WTC11 (cell line): ENCODE results near the gene COL9A1.

ENCODE experiments used
- ATF1 ChIP-seq: sonication (generic); formaldehyde crosslinking; IDR thresholded peaks from 2 replicates; pipeline ENCODE4 v1.8.1; 2023; ENCODE audit warnings: mild to moderate bottlenecking, moderate library complexity, missing genetic modification reagents
- CBFB ChIP-seq: sonication (generic); formaldehyde crosslinking; IDR thresholded peaks from 2 replicates; pipeline ENCODE4 v1.8.1; 2022; ENCODE audit warnings: mild to moderate bottlenecking, low read depth, missing genetic modification reagents
- CTCF ChIP-seq: fragments of 200-600 bp; IDR thresholded peaks from 2 replicates; pipeline ENCODE4 v1.8.0; 2022; ENCODE audit warnings: antibody characterized with exemption
- E2F5 ChIP-seq: sonication (generic); formaldehyde crosslinking; IDR thresholded peaks from 2 replicates; pipeline ENCODE4 v1.8.1; 2022; ENCODE audit warnings: mild to moderate bottlenecking, moderate library complexity, missing genetic modification reagents
- FOXJ3 ChIP-seq: sonication (generic); formaldehyde crosslinking; IDR thresholded peaks from 2 replicates; pipeline ENCODE4 v1.9.0; 2021; ENCODE audit warnings: missing genetic modification reagents, mild to moderate bottlenecking, borderline replicate concordance
- GTF2I ChIP-seq: fragments of 250-450 bp; sonication (Bioruptor Pico); conservative IDR thresholded peaks from 2 replicates; pipeline ENCODE4 v1.4.0; 2021; ENCODE audit warnings: mild to moderate bottlenecking
- JUN ChIP-seq: sonication (generic); formaldehyde crosslinking; IDR thresholded peaks from 2 replicates; pipeline ENCODE4 v1.8.0; 2023; ENCODE audit warnings: mild to moderate bottlenecking, missing genetic modification reagents
- MAX ChIP-seq: sonication (generic); formaldehyde crosslinking; IDR thresholded peaks from 2 replicates; pipeline ENCODE4 v1.8.0; 2022; ENCODE audit warnings: mild to moderate bottlenecking, missing genetic modification reagents
- NR3C1 ChIP-seq: sonication (generic); formaldehyde crosslinking; conservative IDR thresholded peaks from 2 replicates; pipeline ENCODE4 v1.8.1; 2023; ENCODE audit warnings: low read depth, mild to moderate bottlenecking, missing genetic modification reagents
- PRDM15 ChIP-seq: sonication (generic); formaldehyde crosslinking; IDR thresholded peaks from 2 replicates; pipeline ENCODE4 v1.8.0; 2022; ENCODE audit warnings: missing genetic modification reagents
- USF2 ChIP-seq: sonication (generic); formaldehyde crosslinking; IDR thresholded peaks from 2 replicates; pipeline ENCODE4 v1.8.1; 2023; ENCODE audit warnings: mild to moderate bottlenecking, missing genetic modification reagents, moderate library complexity
- ZNF232 ChIP-seq: sonication (generic); formaldehyde crosslinking; IDR thresholded peaks from 2 replicates; pipeline ENCODE4 v1.8.0; 2022; ENCODE audit warnings: mild to moderate bottlenecking, missing genetic modification reagents

DNA sequence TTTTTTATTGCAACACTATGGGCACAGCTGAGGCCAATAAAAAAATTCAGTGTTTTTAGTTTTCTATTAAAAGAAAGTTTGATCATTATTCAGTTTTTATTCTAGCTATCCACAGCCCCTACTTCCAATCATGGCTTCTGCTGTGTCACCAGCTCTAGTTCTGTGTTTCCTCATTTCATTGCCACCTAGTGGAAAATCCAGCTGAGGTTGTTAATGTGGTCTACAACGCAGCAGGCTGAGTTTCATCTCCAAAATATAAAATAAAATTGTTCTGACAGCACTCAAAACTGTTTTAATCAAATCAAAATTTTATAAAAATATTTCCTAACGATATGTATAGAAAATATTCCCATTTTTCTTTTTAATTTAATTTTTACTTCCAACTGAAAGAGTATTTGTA is 13.6 kb downstream of the COL9A1 start:
- TF ChIP-seq CTCF (no peak), GTF2I (CRISPR knock-in tag) (no peak), ZNF232 (no peak), FOXJ3 (CRISPR knock-in tag) (no peak), JUN (CRISPR knock-in tag) (no peak), MAX (no peak), ATF1 (CRISPR knock-in tag) (no peak), PRDM15 (CRISPR knock-in tag) (no peak), NR3C1 (CRISPR knock-in tag) (no peak), USF2 (no peak), E2F5 (CRISPR knock-in tag) (no peak), CBFB (no peak)
